Stimulated activated CD8-positive, alpha-beta memory T cell treated with anti-CD3 and anti-CD28 coated beads, Interleukin-15, amount 100 ng/mL, for 4 hours (primary cell): ENCODE measurements around the gene SOS2.
A peak's percentile ranks its signal among the peaks of the same experiment; 100 is the strongest.

ENCODE experiments used
- DNase-seq, 2 donors: peaks; one replicate each; pipeline ENCODE4 v3.0.0-alpha.2; 2020; ENCODE audit warnings: low read depth in 2 of 2

SOS2 gene

GRCh38 chr14:50116181-50116956, 115.0 kb downstream of the SOS2 start, which contains the start of gene VCPKMT:
Gene VCPKMT (minus strand): TSS chr14:50116572. CDS start chr14:50116552, 20 bp downstream.
- DNase-seq: peak; percentile 90 to 91

DNA sequence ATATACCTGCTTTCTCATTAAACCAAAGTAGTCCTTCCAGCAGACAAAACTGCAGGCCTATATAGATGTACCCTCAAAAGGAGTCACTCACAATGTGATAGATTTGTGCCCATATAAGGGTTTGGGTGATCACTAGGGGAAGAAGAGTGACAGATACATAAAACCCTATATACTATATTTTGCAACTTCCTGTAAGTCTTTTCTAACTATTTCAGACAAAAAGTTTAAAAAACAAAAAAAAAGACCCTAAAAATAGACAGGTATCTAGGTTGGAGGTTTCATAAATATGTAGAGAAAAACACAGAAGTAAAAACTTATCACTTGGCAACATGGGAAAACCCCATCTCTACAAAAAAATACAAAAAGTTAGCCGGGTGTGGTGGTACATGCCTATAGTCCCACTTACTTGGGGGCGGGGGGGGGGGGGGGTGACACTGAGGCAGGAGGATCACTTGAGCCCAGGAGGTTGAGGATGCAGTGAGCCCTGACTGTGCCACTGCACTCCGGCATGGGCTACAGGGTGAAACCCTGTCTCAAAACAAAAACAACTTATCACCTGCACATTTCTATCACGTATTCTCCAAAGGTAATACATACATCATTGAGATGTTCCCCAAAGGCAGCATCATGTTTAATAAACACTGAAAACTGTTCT, 117.9 kb downstream of the SOS2 start:
- no peak for DNase-seq

GRCh38 chr14:50110323-50111037, 120.9 kb downstream of the SOS2 start:
- no peak for DNase-seq

DNA sequence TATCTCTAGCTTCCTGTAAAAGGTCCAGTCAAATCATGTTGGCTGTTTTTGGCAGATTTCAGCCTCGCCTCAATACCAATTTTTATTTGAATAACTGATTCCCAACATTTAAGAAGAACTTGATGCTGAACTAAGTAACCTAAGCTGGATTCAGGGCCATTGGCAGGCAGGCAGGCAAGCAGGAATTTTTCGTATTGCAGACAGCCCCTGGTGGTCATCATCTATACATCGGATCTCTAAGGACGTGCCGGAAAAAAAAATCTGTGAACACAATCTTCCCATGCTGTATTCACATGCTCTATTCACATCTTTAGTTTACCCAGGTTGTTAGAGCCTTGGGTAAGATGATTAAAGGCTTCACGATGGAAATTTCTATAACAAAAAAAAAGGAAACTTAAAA, 122.0 kb downstream of the SOS2 start:
- DNase-seq: no peak

- no peak for DNase-seq
These were observed 123.5 kb downstream of the SOS2 start for GRCh38 chr14:50107850-50108249.

- DNase-seq: no peak
These were observed 125.2 kb downstream of the SOS2 start for GRCh38 chr14:50106178-50106577.

DNA sequence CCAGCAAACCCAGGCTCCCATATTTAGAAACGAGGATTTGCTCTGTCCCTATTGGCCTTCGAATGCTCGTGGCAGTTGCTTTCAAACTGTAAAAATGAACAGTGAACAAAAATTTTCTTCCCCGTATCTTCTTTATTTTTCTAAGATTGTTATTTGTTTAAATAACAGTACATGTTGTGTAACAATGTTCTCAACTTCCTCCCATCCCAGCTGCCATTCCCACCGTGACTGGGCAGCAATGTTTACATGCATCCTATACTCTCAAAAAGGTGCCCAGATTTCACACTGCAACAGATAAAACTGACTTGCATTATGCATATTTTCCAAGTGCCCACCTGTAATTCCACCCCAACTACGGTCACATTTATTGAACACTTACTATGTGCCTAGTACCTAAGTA, 127.8 kb downstream of the SOS2 start:
- DNase-seq: no peak

GRCh38 chr14:50101417-50101816, 130.0 kb downstream of the SOS2 start:
- DNase-seq: no peak

- no peak for DNase-seq
These were observed 130.6 kb downstream of the SOS2 start for GRCh38 chr14:50100805-50101204.

GRCh38 chr14:50099335-50099734, 132.0 kb downstream of the SOS2 start:
- DNase-seq: no peak

- no peak for DNase-seq
These were observed 135.5 kb downstream of the SOS2 start for GRCh38 chr14:50095895-50096294.

DNA sequence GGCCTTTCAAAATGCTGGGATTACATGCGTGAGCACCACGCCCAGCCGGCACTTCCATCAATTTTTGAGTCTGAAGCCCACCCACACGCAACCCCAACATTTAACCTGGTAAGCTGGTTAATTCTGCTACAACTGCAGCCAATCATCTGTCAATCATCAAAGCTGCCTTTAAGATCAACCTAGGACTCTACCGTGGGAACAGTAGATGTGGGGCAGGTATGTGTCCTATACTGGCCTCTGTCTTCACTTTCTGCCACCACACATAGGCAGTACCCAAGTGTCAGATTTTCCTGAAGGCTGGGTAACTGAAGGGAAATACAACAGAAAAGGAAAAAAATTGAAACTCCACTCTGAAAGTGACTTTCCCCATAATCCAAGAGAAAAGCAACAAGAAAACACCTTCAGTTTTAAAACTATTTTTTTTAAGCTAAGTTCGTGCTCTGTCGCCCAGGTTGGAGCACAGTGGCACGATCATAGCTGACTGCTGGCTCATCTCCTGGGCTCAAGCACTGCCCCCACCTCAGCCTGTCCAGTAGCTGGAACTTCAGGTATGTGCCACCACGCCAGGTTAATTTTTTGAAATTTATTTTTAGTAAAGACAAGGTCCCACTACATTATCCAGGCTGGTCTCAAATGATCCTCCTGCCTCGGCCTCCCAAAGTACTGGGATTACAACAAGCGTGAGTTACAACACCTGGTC, 137.2 kb downstream of the SOS2 start:
- DNase-seq: no peak

DNA sequence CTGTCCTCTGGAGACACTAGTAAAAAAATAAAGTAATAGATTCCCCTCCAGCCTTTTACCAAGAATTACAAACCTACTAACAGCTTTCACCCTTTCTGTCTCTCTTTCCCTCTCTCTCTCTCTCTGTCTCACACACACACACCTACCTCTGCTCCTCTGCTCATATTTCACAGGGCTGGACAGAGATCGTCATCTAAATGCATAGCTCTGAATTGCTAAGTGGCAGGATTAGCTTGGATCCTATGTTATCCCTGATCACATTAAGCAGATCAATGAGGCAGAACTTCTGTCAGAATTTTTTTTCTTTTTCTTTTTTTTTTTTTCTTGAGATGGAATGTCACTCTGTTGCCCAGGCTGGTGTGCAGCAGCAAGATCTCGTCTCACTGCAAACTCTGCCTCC, 137.9 kb downstream of the SOS2 start:
- no peak for DNase-seq

- DNase-seq: no peak
These were observed 139.3 kb downstream of the SOS2 start for GRCh38 chr14:50092006-50092555.

DNA sequence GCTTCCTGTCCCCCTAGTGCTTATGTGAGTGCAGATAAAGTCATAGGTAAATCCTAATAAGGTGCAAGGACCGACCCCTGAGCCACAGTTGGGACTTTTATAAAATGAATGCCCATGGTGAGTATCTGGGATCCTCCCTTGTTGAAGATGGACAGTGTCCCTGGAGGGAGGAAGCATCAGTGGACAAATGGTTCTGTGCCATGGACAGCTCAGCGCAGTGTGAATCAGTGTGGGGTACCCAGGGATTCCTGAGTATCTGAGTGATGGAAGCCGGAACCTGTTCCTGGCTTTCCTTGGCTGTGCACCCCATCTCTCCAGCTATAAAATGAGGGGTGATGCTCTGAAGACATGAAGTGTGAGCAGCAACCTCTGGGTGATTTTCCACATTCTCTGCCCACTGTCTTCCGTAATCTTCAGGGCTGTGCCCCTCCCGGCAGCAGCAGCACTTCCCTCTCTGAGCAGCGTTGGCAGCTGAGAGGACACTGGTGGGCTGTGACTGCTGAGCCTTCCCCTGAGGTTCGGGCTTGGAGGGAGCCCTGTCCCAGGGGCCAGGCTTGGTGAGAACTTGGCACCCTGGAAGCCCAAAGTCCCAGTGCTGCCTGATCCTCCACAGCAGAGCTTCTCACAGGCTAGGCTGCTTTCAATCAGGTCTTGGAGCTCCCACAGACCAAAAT, 140.0 kb downstream of the SOS2 start:
- no peak for DNase-seq

DNA sequence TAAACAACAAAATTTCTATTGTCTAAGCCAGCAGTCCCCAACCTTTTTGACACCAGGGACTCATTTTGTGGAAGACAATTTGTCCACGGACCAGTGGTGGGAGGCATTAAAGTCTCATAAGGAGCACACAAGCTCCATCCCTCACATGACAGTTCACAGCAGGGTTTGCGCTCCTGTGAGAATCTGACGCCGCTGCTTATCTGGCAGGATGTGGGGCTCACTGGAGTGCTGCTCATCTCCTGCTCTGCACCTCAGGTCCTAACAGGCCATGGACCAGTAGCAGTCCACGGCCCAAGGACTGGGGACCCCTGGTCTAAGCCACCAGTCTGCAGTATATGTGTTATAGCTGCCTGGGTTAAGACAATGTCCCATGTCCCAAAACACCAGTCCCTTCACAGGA, 142.2 kb downstream of the SOS2 start:
- DNase-seq: no peak

GRCh38 chr14:50088731-50089130, 142.6 kb downstream of the SOS2 start:
- no peak for DNase-seq

DNA sequence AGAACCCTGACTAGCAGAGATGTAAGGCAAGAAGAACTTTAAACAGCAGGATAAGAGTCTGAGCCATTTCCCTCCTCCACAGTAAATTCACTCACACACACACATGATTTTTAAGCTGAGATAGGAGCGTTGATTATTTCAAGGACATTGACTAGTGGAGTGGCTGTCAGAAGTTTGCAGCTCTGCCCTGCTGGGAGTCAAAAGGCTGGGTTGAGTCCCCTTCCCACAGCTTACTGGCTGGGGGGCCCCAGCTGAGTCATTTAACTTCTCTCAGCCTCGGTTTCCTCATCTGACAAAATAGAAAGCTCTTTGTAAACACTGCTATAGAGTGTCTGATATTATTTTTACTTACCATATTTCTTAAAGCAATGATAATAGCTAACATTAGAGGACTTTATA, 143.3 kb downstream of the SOS2 start:
- no peak for DNase-seq

DNA sequence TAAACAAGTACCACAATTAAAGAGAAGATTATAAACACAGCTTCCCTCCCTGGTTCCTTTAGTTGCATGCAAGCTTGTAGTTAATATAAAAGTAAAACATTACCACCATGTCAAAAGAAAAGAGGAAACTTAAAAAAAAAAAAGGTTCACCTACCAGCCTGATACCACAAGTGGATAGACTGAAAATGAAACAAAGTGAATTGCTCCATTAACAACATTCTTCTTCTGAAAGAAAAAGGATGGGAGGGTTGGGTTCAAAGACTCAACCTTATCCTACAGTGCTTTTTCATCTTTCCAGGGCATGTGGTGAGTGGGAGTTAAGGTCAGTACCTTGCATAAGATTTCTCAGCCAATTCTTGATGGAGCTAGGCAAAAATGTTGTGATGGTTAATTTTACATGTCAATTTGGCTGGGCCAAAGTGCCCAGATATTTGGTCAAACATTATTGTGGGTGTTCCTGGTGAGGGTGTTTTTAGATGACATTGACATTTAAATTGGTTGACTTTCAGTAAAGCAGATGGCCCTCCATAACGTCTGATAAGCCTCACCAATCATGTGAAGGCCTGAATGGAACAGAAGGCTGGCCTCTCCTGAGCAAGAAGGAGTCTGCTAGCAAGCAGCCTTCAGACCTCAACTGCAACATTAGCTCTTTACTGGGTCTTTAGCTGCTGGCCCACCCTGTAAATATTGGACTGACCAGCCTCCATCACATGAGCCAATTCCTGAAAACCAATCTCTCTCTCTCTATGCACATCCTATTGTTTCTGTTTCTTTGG, 143.8 kb downstream of the SOS2 start:
- DNase-seq: no peak

DNA sequence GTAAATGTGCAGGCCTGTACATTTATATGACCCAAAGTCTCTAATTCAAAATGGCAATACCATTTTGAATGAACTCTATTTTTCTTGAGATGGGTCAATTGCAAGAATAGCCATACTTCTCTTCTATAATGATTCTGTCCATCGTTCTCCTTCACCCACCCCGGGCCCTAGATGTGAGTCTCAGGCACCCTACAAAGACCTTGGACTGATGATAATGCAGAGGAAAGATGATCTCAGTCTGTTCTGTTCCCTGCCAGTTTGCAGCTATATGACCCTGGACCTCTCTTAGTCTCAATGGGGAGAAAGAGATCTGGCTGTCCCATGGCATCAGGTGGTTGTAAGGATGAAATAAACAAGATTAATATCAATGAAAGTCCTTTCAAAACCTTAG, 145.1 kb downstream of the SOS2 start:
- no peak for DNase-seq
